Fibroblast of lung (primary cell): ENCODE results near the gene GIPC3.

Source experiments
- EZH2 ChIP-seq: IDR thresholded peaks from 2 replicates; pipeline ENCODE4 v1.5.1; 2012; ENCODE audit warnings: low read length, control low read depth, mild to moderate bottlenecking; ENCODE audit errors: missing control alignments
- TF ChIP-seq, protein P1 (sequence below), 2 donors: IDR thresholded peaks in 1 of 2; conservative IDR thresholded peaks in 1 of 2; 1 replicate in 1 of 2; 2 replicates in 1 of 2; pipeline ENCODE4 v1.5.1; 2011 to 2012; ENCODE audit warnings: low read length in 2 of 2, control low read depth in 1 of 2, inconsistent platforms in 1 of 2, low read depth in 1 of 2, mild to moderate bottlenecking in 1 of 2

DNA sequence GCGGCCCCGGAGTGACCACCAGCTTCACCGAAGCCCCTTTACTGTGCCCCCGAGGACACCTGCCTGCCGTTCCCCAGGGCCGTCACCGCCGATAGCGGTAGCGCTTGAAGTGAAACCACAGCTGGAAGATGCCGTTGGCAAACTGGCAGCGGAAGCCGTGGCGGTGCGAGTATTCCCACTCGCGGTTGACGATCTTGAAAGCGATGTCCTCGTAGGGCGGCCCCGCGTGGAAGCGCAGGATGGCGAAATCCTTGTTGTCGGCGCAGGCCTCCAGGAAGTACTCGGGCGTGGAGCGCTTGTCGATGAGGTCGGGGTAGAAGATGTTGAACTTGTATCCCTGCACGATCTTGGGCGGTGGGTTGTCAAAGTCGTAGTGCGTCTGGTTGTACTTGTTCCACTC lies 26.6 kb downstream of the GIPC3 start:
- TF ChIP-seq, protein P1, sequence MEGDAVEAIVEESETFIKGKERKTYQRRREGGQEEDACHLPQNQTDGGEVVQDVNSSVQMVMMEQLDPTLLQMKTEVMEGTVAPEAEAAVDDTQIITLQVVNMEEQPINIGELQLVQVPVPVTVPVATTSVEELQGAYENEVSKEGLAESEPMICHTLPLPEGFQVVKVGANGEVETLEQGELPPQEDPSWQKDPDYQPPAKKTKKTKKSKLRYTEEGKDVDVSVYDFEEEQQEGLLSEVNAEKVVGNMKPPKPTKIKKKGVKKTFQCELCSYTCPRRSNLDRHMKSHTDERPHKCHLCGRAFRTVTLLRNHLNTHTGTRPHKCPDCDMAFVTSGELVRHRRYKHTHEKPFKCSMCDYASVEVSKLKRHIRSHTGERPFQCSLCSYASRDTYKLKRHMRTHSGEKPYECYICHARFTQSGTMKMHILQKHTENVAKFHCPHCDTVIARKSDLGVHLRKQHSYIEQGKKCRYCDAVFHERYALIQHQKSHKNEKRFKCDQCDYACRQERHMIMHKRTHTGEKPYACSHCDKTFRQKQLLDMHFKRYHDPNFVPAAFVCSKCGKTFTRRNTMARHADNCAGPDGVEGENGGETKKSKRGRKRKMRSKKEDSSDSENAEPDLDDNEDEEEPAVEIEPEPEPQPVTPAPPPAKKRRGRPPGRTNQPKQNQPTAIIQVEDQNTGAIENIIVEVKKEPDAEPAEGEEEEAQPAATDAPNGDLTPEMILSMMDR (conservative IDR thresholded peaks at IDR 0.05 in 1 of 2, IDR thresholded peaks at IDR 0.05 in 1 of 2; ENCODE audit: low read depth in 1 of 2, low read length in 2 of 2), result no peak
- no peak for TF ChIP-seq EZH2
